DMS153 treated with DMSO at 0.1 percent for 48 hours (cell line): ENCODE data around the gene BBS10.
"Not testable (repeated sequence)": the region's sequence is repeated elsewhere in the genome, so short reads cannot be mapped to it uniquely, and the experiment has no call there.

ENCODE experiments used
- DNase-seq: peaks from one replicate; lab custom pipeline; 2025; ENCODE audit not compliant: unreplicated experiment; lab: John Stamatoyannopoulos, UW

BBS10 gene

GRCh38 chr12:76332606-76333005 lies 15.6 kb downstream of the BBS10 start:
- no peak for DNase-seq

- no peak for DNase-seq
Measured at GRCh38 chr12:76329606-76330005, 18.6 kb downstream of the BBS10 start.

GRCh38 chr12:76329159-76329558 lies 19.1 kb downstream of the BBS10 start:
- no peak for DNase-seq

GRCh38 chr12:76319595-76320319 lies 28.5 kb downstream of the BBS10 start:
- DNase-seq = not testable (repeated sequence)

- DNase-seq = no peak
Measured at GRCh38 chr12:76318773-76319594, 29.2 kb downstream of the BBS10 start.

GRCh38 chr12:76317976-76318375 lies 30.2 kb downstream of the BBS10 start:
- DNase-seq = no peak

- no peak for DNase-seq
Measured at GRCh38 chr12:76316468-76316867, 31.7 kb downstream of the BBS10 start.

- no peak for DNase-seq
Measured at GRCh38 chr12:76313299-76313698, 34.9 kb downstream of the BBS10 start.

- DNase-seq = no peak
Measured at GRCh38 chr12:76312315-76312714, 35.9 kb downstream of the BBS10 start.

GRCh38 chr12:76311796-76312195 lies 36.4 kb downstream of the BBS10 start:
- no peak for DNase-seq

- DNase-seq = no peak
Measured at GRCh38 chr12:76310110-76310509, 38.1 kb downstream of the BBS10 start.

- no peak for DNase-seq
Measured at GRCh38 chr12:76308866-76309265, 39.3 kb downstream of the BBS10 start.

- no peak for DNase-seq
Measured at GRCh38 chr12:76307083-76307482, 41.1 kb downstream of the BBS10 start.

- no peak for DNase-seq
Measured at GRCh38 chr12:76303989-76304460, 44.2 kb downstream of the BBS10 start.

- no peak for DNase-seq
Measured at GRCh38 chr12:76303365-76303764, 44.9 kb downstream of the BBS10 start.

GRCh38 chr12:76300297-76300665 lies 47.9 kb downstream of the BBS10 start:
- DNase-seq = no peak

GRCh38 chr12:76299536-76300296 lies 48.5 kb downstream of the BBS10 start:
- no peak for DNase-seq
